HepG2 (cell line): Measurements from ENCODE around the gene ATG3. TPM values are rescaled to one million over a fixed set of nuclear protein-coding genes. Genes with fewer than 3 reads are reported as not detected.

Experiments used
- ATAC-seq: fragments of 200-7000 bp; cut with Tn5 transposase; 3 replicates; pipeline ENCODE4 v1.9.1; 2020; ENCODE audit warnings: mild to moderate bottlenecking, moderate library complexity
- BruUV-seq: library from RNA; stranded (reverse); fragments of 400-500 nt; replicated peaks from 2 replicates; lab custom pipeline; 2021; lab: Mats Ljungman, UMichigan
- CTCF ChIA-PET: fragments of 300-600 bp; formaldehyde crosslinking; extraction: SDS; loops from one replicate; lab custom pipeline; 2021; ENCODE audit warnings: low total read pairs, inconsistent platforms, low intra/inter-chr PET ratio; lab: Yijun Ruan, JAX
- POLR2A ChIA-PET: fragments of 350-600 bp; sonication (Branson Sonifier 250); formaldehyde crosslinking; loops from one replicate; lab custom pipeline; 2020; ENCODE audit warnings: antibody characterized with exemption, inconsistent platforms; lab: Yijun Ruan, JAX
- DNase-seq: peaks from one replicate; pipeline ENCODE4 v3.0.0-alpha.2; 2015; ENCODE audit warnings: low spot score
- FAIRE-seq: peaks from 3 replicates; lab custom pipeline; 2011; peaks lifted over from hg19 to GRCh38; lab: Jason Lieb, UNC
- H2AFZ ChIP-seq: one replicate; pipeline ENCODE4 v1.6.1; 2011; ENCODE audit warnings: low read length, inconsistent platforms
- H3K27ac ChIP-seq: fragments of 300-600 bp; 3 replicates; pipeline ENCODE4 v1.8.0; 2011; ENCODE audit warnings: mixed run types, mild to moderate bottlenecking, mixed read lengths, low read length, inconsistent platforms; ENCODE audit not compliant: insufficient read depth; ENCODE audit errors: extremely low read length
- H3K27me3 ChIP-seq, 2 experiments: fragments of 200-600 bp in 1 of 2; 2 replicates in 1 of 2; 3 replicates in 1 of 2; pipeline versions ENCODE4 v1.6.0 to v1.8.0; 2011; ENCODE audit warnings: low read length in 2 of 2, mild to moderate bottlenecking in 2 of 2, moderate library complexity in 2 of 2, inconsistent platforms in 1 of 2; ENCODE audit not compliant: insufficient read depth in 2 of 2, control insufficient read depth in 1 of 2
- H3K36me3 ChIP-seq, 2 experiments: fragments of 200-600 bp in 1 of 2; replicated peaks in 1 of 2; 2 replicates in 1 of 2; 3 replicates in 1 of 2; pipeline versions ENCODE4 v1.5.1 to v1.8.0; 2011; ENCODE audit warnings: low read length in 2 of 2, inconsistent platforms in 1 of 2; ENCODE audit not compliant: insufficient read depth in 2 of 2, control insufficient read depth in 1 of 2
- H3K4me1 ChIP-seq: 2 replicates; pipeline ENCODE4 v1.5.1; 2012; ENCODE audit warnings: low read length, inconsistent platforms; ENCODE audit not compliant: insufficient read depth
- H3K4me2 ChIP-seq: 2 replicates; pipeline ENCODE4 v1.6.0; 2011; ENCODE audit warnings: low read depth, low read length, inconsistent platforms
- H3K4me3 ChIP-seq, 3 experiments: fragments of 200-600 bp in 1 of 3; sonication (generic), shearing (Covaris generic) in 1 of 3; replicated peaks in 1 of 3; 2 replicates each; pipeline ENCODE4 v1.5.1; 2011 to 2016; ENCODE audit warnings: low read length in 3 of 3, inconsistent platforms in 2 of 3, low read depth in 2 of 3, mild to moderate bottlenecking in 2 of 3, control low read depth in 1 of 3, mixed read lengths in 1 of 3; ENCODE audit not compliant: insufficient read depth in 1 of 3
- H3K79me2 ChIP-seq: one replicate; pipeline ENCODE4 v1.6.1; 2011; ENCODE audit warnings: low read length, inconsistent platforms; ENCODE audit not compliant: insufficient read depth
- H3K9ac ChIP-seq: 2 replicates; pipeline ENCODE4 v1.6.0; 2011; ENCODE audit warnings: mild to moderate bottlenecking, low read depth, low read length, inconsistent platforms; ENCODE audit not compliant: insufficient read depth
- H3K9me3 ChIP-seq: 2 replicates; pipeline ENCODE4 v1.5.1; 2012; ENCODE audit warnings: mild to moderate bottlenecking, low read length
- H4K20me1 ChIP-seq: 2 replicates; pipeline ENCODE4 v1.6.0; 2011; ENCODE audit warnings: inconsistent platforms, mild to moderate bottlenecking, low read length, moderate library complexity; ENCODE audit not compliant: insufficient read depth
- HINFP ChIP-seq: sonication (generic); formaldehyde crosslinking; IDR thresholded peaks from 2 replicates; pipeline ENCODE4 v1.4.0; 2020; ENCODE audit warnings: low read depth, mild to moderate bottlenecking, missing genetic modification reagents
- KLF13 ChIP-seq: sonication (generic); formaldehyde crosslinking; IDR thresholded peaks from 2 replicates; pipeline ENCODE4 v1.4.0; 2020; ENCODE audit warnings: mild to moderate bottlenecking, missing genetic modification reagents
- MEIS2 ChIP-seq: sonication (generic); formaldehyde crosslinking; IDR thresholded peaks from 2 replicates; pipeline ENCODE4 v1.9.0; 2021; ENCODE audit warnings: mild to moderate bottlenecking, missing genetic modification reagents
- RFX1 ChIP-seq: fragments of 450-650 bp; IDR thresholded peaks from 2 replicates; pipeline ENCODE4 v1.6.1; 2017
- RNF219 ChIP-seq: sonication (generic); formaldehyde crosslinking; IDR thresholded peaks from 2 replicates; pipeline ENCODE4 v1.5.0; 2020; ENCODE audit warnings: mild to moderate bottlenecking, missing genetic modification reagents
- YEATS4 ChIP-seq: sonication (generic); formaldehyde crosslinking; IDR thresholded peaks from 2 replicates; pipeline ENCODE4 v1.4.0; 2020; ENCODE audit warnings: missing genetic modification reagents, borderline replicate concordance
- WGBS: methylation state at CpG from one replicate; pipeline ENCODE4 v1.1.6; 2017; ENCODE audit warnings: low lambda C conversion rate; 5-methylcytosine and 5-hydroxymethylcytosine counted together
- in situ Hi-C: cut with HindIII; loops from 2 replicates; pipeline ENCODE4 v1.10.0; 2017; ENCODE audit warnings: low pct_unique_long_range_greater_than_20kb; ENCODE audit not compliant: extremely low pct_ligation_motif_present
- intact Hi-C: fragments of 100-400 bp; cut with micrococcal nuclease; formaldehyde crosslinking; loops from one replicate; pipeline ENCODE4 v1.10.0; 2022; ENCODE audit not compliant: unreplicated experiment
- polyA plus RNA-seq, 8 experiments: library from polyadenylated mRNA; depleted of rRNA in 3 of 8; stranded (reverse) in 7 of 8; unstranded in 1 of 8; fragments of >200 nt; fragmentation: Illumina TruSeq in 4 of 8; extraction: Trizol in 4 of 8; gene quantifications; 2 replicates each; pipeline versions ENCODE4 v1.2.1 to v1.2.3, GENCODE V29; 2011 to 2016; ENCODE audit warnings: low read depth in 4 of 8, missing spikeins in 1 of 8, mixed read lengths in 1 of 8; ENCODE audit not compliant: insufficient read depth in 1 of 8
- total RNA-seq, 5 experiments: library from RNA; depleted of rRNA; stranded (reverse); fragments of >200 nt; fragmentation: Illumina TruSeq; extraction: Trizol; gene quantifications; 2 replicates each; pipeline ENCODE4 v1.2.3, GENCODE V29; 2016; ENCODE audit warnings: low read depth in 1 of 5

Gene ATG3
- total and polyA plus RNA-seq, 2 of the 13 experiments (the other 11 are each of a cell fraction or from before 2014, with no cell fraction given) = 19.6 to 34.8 TPM

DNA sequence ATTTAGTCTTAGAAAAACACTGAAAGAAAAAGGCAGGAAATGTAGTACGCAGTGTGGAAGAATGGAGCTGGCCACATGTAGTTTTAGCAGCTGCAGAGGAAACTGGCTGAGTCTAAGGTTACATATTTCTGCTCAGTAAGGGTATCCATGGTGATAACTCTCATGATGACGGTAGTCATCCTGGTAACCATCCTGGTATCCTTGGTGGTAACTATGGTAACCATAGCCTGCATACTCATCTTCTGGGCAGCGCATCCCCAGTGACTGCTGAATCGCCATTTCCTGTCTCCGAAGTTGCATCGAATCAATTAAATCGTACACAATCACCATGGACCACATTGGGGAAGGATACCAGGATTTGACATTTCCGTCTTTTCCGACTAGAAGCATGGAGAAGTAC is 43.5 kb upstream of the ATG3 start:
- Histone ChIP-seq H3K27ac (no peak overlapping the region), H3K9me3 (no peaks in the 10 kb centered on the region), H3K9ac (no peak overlapping the region), H4K20me1 (no peaks in the 10 kb centered on the region), H3K4me1 (no peaks in the 10 kb centered on the region), H3K4me3 (no peak overlapping the region), H3K79me2 (no peaks in the 10 kb centered on the region), H3K36me3 (no peaks in the 10 kb centered on the region), H3K4me2 (no peak overlapping the region), H2AFZ (no peak overlapping the region), H3K27me3 (no peaks in the 10 kb centered on the region)
- no peak for DNase-seq
- intact Hi-C loops = no loop called here
- no peak for FAIRE-seq
- no peak for TF ChIP-seq HINFP (CRISPR knock-in tag)
- TF ChIP-seq RFX1 = peak; percentile 37; the same call in 1 of the 2 replicates
- no peak for TF ChIP-seq RNF219
- TF ChIP-seq MEIS2 (CRISPR knock-in tag) = no peak
- no peak for TF ChIP-seq YEATS4
- TF ChIP-seq KLF13 (CRISPR knock-in tag) = no peak
- WGBS = 74% methylated on average over 7 of the region's 9 CpGs
- POLR2A ChIA-PET = no interaction called here
- CTCF ChIA-PET = no interaction called here
- no peak for ATAC-seq
- BruUV-seq = no TSS peak
- in situ Hi-C loops = no loop called here
